Neural cell (in vitro differentiated cells): ENCODE results near the gene SMPX.

Experiments
- CTCF ChIP-seq: fragments of 450-650 bp; IDR thresholded peaks from 2 replicates; pipeline ENCODE4 v1.5.1; 2014; ENCODE audit warnings: antibody characterized with exemption, mild to moderate bottlenecking, moderate library complexity; ENCODE audit not compliant: poor library complexity, severe bottlenecking
- EP300 ChIP-seq: fragments of 450-650 bp; conservative IDR thresholded peaks from 2 replicates; pipeline ENCODE4 v1.6.1; 2014; ENCODE audit warnings: antibody characterized with exemption, mild to moderate bottlenecking, moderate library complexity; ENCODE audit not compliant: poor library complexity, severe bottlenecking
- EZH2 ChIP-seq: fragments of 200-600, 300-800 bp; shearing (Covaris generic), sonication (generic); IDR thresholded peaks from 2 replicates; pipeline ENCODE4 v1.6.1; 2014; ENCODE audit warnings: antibody characterized with exemption, low read length, borderline replicate concordance, mild to moderate bottlenecking; ENCODE audit not compliant: insufficient read depth, poor library complexity, severe bottlenecking
- MXI1 ChIP-seq: fragments of 450-650 bp; conservative IDR thresholded peaks from 2 replicates; pipeline ENCODE4 v1.6.1; 2014; ENCODE audit warnings: antibody characterized with exemption, mild to moderate bottlenecking; ENCODE audit not compliant: poor library complexity, severe bottlenecking
- POLR2AphosphoS5 ChIP-seq: IDR thresholded peaks from 2 replicates; pipeline ENCODE4 v1.6.1; 2012
- RAD21 ChIP-seq: fragments of 450-650 bp; conservative IDR thresholded peaks from 2 replicates; pipeline ENCODE4 v1.6.1; 2014; ENCODE audit warnings: antibody characterized with exemption, mild to moderate bottlenecking, moderate library complexity
- REST ChIP-seq: IDR thresholded peaks from 2 replicates; pipeline ENCODE4 v1.6.1; 2012; ENCODE audit warnings: borderline replicate concordance
- SMC3 ChIP-seq: fragments of 450-650 bp; conservative IDR thresholded peaks from 2 replicates; pipeline ENCODE4 v1.6.1; 2014; ENCODE audit warnings: antibody characterized with exemption, mild to moderate bottlenecking, moderate library complexity; ENCODE audit not compliant: poor library complexity
- TAF1 ChIP-seq: IDR thresholded peaks from 2 replicates; pipeline ENCODE4 v1.6.1; 2012; ENCODE audit warnings: low read depth

GRCh38 chrX:21757960-21758359, at the start of gene SMPX:
- no peak for TF ChIP-seq CTCF
- no peak for TF ChIP-seq EP300
- TF ChIP-seq EZH2 = no peak
- TF ChIP-seq RAD21 = no peak
- TF ChIP-seq POLR2AphosphoS5 = no peak
- TF ChIP-seq MXI1 = no peak
- no peak for TF ChIP-seq SMC3
- no peak for TF ChIP-seq TAF1
- TF ChIP-seq REST = no peak
